GM12891 (cell line): Measurements from ENCODE around the gene RFFL.

Source experiments
- POLR2A ChIP-seq: IDR thresholded peaks from 2 replicates; pipeline ENCODE4 v1.6.1; 2011; ENCODE audit warnings: low read depth, low read length, control low read depth
- TAF1 ChIP-seq: IDR thresholded peaks from 2 replicates; pipeline ENCODE4 v1.6.1; 2011; ENCODE audit warnings: low read depth, low read length, control low read depth

GRCh38 chr17:35104844-35105450, 41.4 kb upstream of the RFFL start:
- TF ChIP-seq POLR2A (no peak), TAF1 (no peak)
